ENCODE measurements around the gene NGEF. TPM values are rescaled to one million over a fixed set of nuclear protein-coding genes. Genes with fewer than 3 reads are reported as not detected.

The NGEF gene
- polyA plus RNA-seq, 1 of the 3 experiments (the other 2 are of a cell fraction), result 1.4 TPM

DNA sequence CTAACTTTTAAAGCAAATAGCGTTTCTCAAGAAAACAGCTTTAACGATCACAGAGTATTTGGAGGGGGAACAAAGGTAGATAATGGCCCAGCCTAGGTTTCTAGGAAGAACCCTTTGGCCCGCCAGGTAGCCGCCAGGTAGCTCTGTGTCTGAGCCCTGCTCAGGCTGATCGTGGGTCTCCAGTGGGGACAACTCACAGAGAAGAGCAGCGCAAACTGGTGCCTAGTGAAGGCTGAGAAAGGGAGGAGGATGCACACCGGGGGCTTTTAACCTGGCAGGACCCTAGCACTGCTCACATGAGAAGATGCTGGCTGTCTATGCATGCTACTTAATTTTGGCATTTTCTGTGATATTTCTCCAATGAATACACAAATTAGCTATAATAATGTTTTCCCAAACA is 5.8 kb downstream of the NGEF start:
- no peak overlapping the region for H3K9ac ChIP-seq
- no peaks in the 10 kb centered on the region for H3K4me1 ChIP-seq (ENCODE audit: control insufficient read depth in 1 of 2, insufficient read depth in 2 of 2, low read depth in 1 of 2, low read length in 1 of 2)
- H3K27me3 ChIP-seq (ENCODE audit: insufficient read depth), result no peaks in the 10 kb centered on the region
- H4K20me1 ChIP-seq (ENCODE audit: insufficient read depth), result no peaks in the 10 kb centered on the region
- TF ChIP-seq GATA2 (CRISPR knock-in tag; IDR thresholded peaks at IDR 0.05) (no peak), CHD2 (IDR thresholded peaks at IDR 0.05; ENCODE audit: low read length, partially characterized antibody) (no peak), RCOR1 (IDR thresholded peaks at IDR 0.05; ENCODE audit: low read length) (no peak), FOSL2 (IDR thresholded peaks at IDR 0.05; ENCODE audit: borderline replicate concordance, low read depth) (no peak), FOXJ3 (CRISPR knock-in tag; IDR thresholded peaks at IDR 0.05) (no peak)
- TF ChIP-seq, protein P1, sequence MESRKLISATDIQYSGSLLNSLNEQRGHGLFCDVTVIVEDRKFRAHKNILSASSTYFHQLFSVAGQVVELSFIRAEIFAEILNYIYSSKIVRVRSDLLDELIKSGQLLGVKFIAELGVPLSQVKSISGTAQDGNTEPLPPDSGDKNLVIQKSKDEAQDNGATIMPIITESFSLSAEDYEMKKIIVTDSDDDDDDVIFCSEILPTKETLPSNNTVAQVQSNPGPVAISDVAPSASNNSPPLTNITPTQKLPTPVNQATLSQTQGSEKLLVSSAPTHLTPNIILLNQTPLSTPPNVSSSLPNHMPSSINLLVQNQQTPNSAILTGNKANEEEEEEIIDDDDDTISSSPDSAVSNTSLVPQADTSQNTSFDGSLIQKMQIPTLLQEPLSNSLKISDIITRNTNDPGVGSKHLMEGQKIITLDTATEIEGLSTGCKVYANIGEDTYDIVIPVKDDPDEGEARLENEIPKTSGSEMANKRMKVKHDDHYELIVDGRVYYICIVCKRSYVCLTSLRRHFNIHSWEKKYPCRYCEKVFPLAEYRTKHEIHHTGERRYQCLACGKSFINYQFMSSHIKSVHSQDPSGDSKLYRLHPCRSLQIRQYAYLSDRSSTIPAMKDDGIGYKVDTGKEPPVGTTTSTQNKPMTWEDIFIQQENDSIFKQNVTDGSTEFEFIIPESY (IDR thresholded peaks at IDR 0.05; ENCODE audit: borderline replicate concordance, low read depth), result no peak
- CTCF ChIA-PET, result interaction anchor here (0.8 to 1.1 kb wide), 3 partner anchors 17 to 155 kb away, joined by 3 read pairs; no protein-coding TSS in a partner anchor
- DNase-seq, result no peak
- POLR2A ChIA-PET, result no interaction called here
- no peak overlapping the region for H3K4me3 ChIP-seq (ENCODE audit: low read depth in 2 of 2, low read length in 1 of 2)
- no peak overlapping the region for H3K27ac ChIP-seq (ENCODE audit: low read depth in 2 of 2, low read length in 1 of 2)
- no peak overlapping the region for H3K4me2 ChIP-seq
- no peaks in the 10 kb centered on the region for H3K9me2 ChIP-seq
- no peaks in the 10 kb centered on the region for H3K79me2 ChIP-seq (ENCODE audit: insufficient read depth)
- no peaks in the 10 kb centered on the region for H3K9me3 ChIP-seq
- no peak overlapping the region for H2AFZ ChIP-seq (ENCODE audit: low read depth)
- no peaks in the 10 kb centered on the region for H3K36me3 ChIP-seq (replicated peaks in 1 of 2; ENCODE audit: control insufficient read depth in 1 of 2, insufficient read depth in 2 of 2, low read length in 1 of 2)
- WGBS (ENCODE audit: low lambda C conversion rate), result 64% methylated on average over 7 of the region's 7 CpGs
- no peaks in the 10 kb centered on the region for H3F3A ChIP-seq (replicated peaks; ENCODE audit: insufficient read depth)

DNA sequence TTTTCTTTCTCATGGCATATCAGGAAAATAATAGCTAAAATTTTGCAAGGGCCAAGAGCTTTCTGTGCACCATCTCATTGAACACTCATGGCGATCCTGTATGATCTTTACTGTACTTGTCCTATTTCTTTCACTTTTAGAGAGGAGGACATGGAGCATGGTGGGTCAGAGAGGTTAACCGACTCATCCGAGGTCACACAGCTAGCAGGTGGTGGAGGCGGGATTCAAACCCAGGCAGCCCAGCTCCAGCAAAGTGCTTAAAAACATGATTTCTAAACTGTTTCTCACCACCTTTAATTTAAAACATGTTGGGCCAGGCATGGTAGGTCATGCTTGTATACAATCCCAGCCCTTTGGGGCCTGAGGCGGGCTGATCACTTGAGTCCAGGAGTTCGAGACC is 6.4 kb downstream of the NGEF start:
- no peaks in the 10 kb centered on the region for H3K27me3 ChIP-seq (ENCODE audit: insufficient read depth)
- TF ChIP-seq FOSL2 (IDR thresholded peaks at IDR 0.05; ENCODE audit: borderline replicate concordance, low read depth), result no peak
- TF ChIP-seq, protein P2, sequence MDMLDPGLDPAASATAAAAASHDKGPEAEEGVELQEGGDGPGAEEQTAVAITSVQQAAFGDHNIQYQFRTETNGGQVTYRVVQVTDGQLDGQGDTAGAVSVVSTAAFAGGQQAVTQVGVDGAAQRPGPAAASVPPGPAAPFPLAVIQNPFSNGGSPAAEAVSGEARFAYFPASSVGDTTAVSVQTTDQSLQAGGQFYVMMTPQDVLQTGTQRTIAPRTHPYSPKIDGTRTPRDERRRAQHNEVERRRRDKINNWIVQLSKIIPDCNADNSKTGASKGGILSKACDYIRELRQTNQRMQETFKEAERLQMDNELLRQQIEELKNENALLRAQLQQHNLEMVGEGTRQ (IDR thresholded peaks at IDR 0.05; ENCODE audit: borderline replicate concordance, low read depth, low read length), result no peak
- no peak for TF ChIP-seq RFX5 (IDR thresholded peaks at IDR 0.05; ENCODE audit: low read length)
- no peak for TF ChIP-seq MXI1 (IDR thresholded peaks at IDR 0.05; ENCODE audit: low read depth, low read length)
- ChIA-PET POLR2A (no interaction called here), CTCF (interaction anchor here (0.9 kb wide), 1 partner anchor 154 kb away, joined by 3 read pairs; no protein-coding TSS in a partner anchor)
- H3K4me1 ChIP-seq (ENCODE audit: control insufficient read depth in 1 of 2, insufficient read depth in 2 of 2, low read depth in 1 of 2, low read length in 1 of 2), result no peaks in the 10 kb centered on the region
- H3K36me3 ChIP-seq (replicated peaks in 1 of 2; ENCODE audit: control insufficient read depth in 1 of 2, insufficient read depth in 2 of 2, low read length in 1 of 2), result no peaks in the 10 kb centered on the region
- H3K79me2 ChIP-seq (ENCODE audit: insufficient read depth), result no peaks in the 10 kb centered on the region
- H2AFZ ChIP-seq (ENCODE audit: low read depth), result no peak overlapping the region
- H3K9me2 ChIP-seq, result no peaks in the 10 kb centered on the region
- WGBS (ENCODE audit: low lambda C conversion rate), result 81% methylated on average over 6 of the region's 6 CpGs
- no peak overlapping the region for H3K4me3 ChIP-seq (ENCODE audit: low read depth in 2 of 2, low read length in 1 of 2)
- no peaks in the 10 kb centered on the region for H3F3A ChIP-seq (replicated peaks; ENCODE audit: insufficient read depth)
- H3K9ac ChIP-seq, result no peak overlapping the region
- no peak for DNase-seq
- H3K27ac ChIP-seq (ENCODE audit: low read depth in 2 of 2, low read length in 1 of 2), result no peak overlapping the region
- H3K4me2 ChIP-seq, result no peak overlapping the region
- H3K9me3 ChIP-seq, result no peaks in the 10 kb centered on the region
- no peaks in the 10 kb centered on the region for H4K20me1 ChIP-seq (ENCODE audit: insufficient read depth)
